Fibroblast of lung (primary cell): Measurements from ENCODE around the gene ATP8A1.

Source experiments
- CTCF ChIP-seq, 2 donors: IDR thresholded peaks in 1 of 2; conservative IDR thresholded peaks in 1 of 2; 1 replicate in 1 of 2; 2 replicates in 1 of 2; pipeline ENCODE4 v1.5.1; 2011 to 2012; ENCODE audit warnings: low read length in 2 of 2, control low read depth in 1 of 2, inconsistent platforms in 1 of 2, low read depth in 1 of 2, mild to moderate bottlenecking in 1 of 2
- EZH2 ChIP-seq: IDR thresholded peaks from 2 replicates; pipeline ENCODE4 v1.5.1; 2012; ENCODE audit warnings: low read length, control low read depth, mild to moderate bottlenecking; ENCODE audit errors: missing control alignments

GRCh38 chr4:42478946-42479345 lies 178.0 kb downstream of the ATP8A1 start:
- TF ChIP-seq CTCF (conservative IDR thresholded peaks at IDR 0.05 in 1 of 2, IDR thresholded peaks at IDR 0.05 in 1 of 2; ENCODE audit: low read depth in 1 of 2, low read length in 2 of 2) (no peak), EZH2 (no peak)
